PC-9 (cell line): Measurements from ENCODE around the gene ACP4. TPM values are rescaled to one million over a fixed set of nuclear protein-coding genes. Genes with fewer than 3 reads are reported as not detected.

Experiments used
- BruUV-seq: library from RNA; stranded (reverse); fragments of 400-500 nt; replicated peaks from 2 replicates; lab custom pipeline; 2021; lab: Mats Ljungman, UMichigan
- CTCF ChIA-PET: fragments of 300-600 bp; sonication (Branson Sonifier 250); formaldehyde crosslinking; loops from one replicate; lab custom pipeline; 2022; ENCODE audit warnings: antibody characterized with exemption; lab: Charles Lee
- POLR2A ChIA-PET: fragments of 300-600 bp; sonication (Branson Sonifier 250); formaldehyde crosslinking; loops from one replicate; lab custom pipeline; 2022; ENCODE audit warnings: antibody characterized with exemption; ENCODE audit not compliant: unreplicated experiment; lab: Charles Lee
- DNase-seq, 2 experiments: peaks; one replicate each; pipeline versions ENCODE4 v3.0.0 to v3.0.0-alpha.2; 2015 to 2022; ENCODE audit warnings: mixed read lengths in 1 of 2
- H2AFZ ChIP-seq: fragments of 200-600 bp; sonication (generic); 2 replicates; pipeline ENCODE4 v1.8.1; 2017; ENCODE audit warnings: antibody characterized with exemption
- H3F3A ChIP-seq: fragments of 200-600 bp; sonication (generic); 2 replicates; pipeline ENCODE4 v1.8.1; 2017; ENCODE audit warnings: antibody characterized with exemption, mild to moderate bottlenecking, low read depth; ENCODE audit not compliant: insufficient read depth
- H3K27ac ChIP-seq: fragments of 200-600 bp; sonication (generic); 2 replicates; pipeline ENCODE4 v1.6.1; 2016; ENCODE audit warnings: mixed run types
- H3K27me3 ChIP-seq: fragments of 200-600 bp; sonication (generic); 2 replicates; pipeline ENCODE4 v1.6.1; 2016; ENCODE audit warnings: low read depth, mixed run types; ENCODE audit not compliant: insufficient read depth
- H3K36me3 ChIP-seq: fragments of 200-600 bp; sonication (generic); 2 replicates; pipeline ENCODE4 v1.6.1; 2016; ENCODE audit warnings: low read depth, mixed run types
- H3K4me1 ChIP-seq: fragments of 200-600 bp; sonication (generic); replicated peaks from 2 replicates; pipeline ENCODE4 v1.6.1; 2016; ENCODE audit warnings: mixed run types; ENCODE audit not compliant: insufficient read depth
- H3K4me2 ChIP-seq: fragments of 200-600 bp; sonication (generic); 2 replicates; pipeline ENCODE4 v1.6.1; 2017; ENCODE audit warnings: mixed run types
- H3K4me3 ChIP-seq: fragments of 200-600 bp; sonication (generic); 2 replicates; pipeline ENCODE4 v1.6.1; 2016; ENCODE audit warnings: mixed run types
- H3K79me2 ChIP-seq: fragments of 200-600 bp; sonication (generic); 2 replicates; pipeline ENCODE4 v1.6.1; 2017; ENCODE audit warnings: low read depth, mixed run types
- H3K9me2 ChIP-seq: fragments of 200-600 bp; sonication (generic); 2 replicates; pipeline ENCODE4 v1.8.1; 2017; ENCODE audit warnings: mild to moderate bottlenecking; ENCODE audit not compliant: insufficient read depth
- H3K9me3 ChIP-seq: fragments of 200-600 bp; sonication (generic); 2 replicates; pipeline ENCODE4 v1.8.1; 2016; ENCODE audit warnings: low read depth; ENCODE audit not compliant: insufficient read depth
- H4K20me1 ChIP-seq: fragments of 200-600 bp; sonication (generic); 2 replicates; pipeline ENCODE4 v1.8.1; 2017; ENCODE audit not compliant: insufficient read depth
- EZH2 ChIP-seq: fragments of 200-600 bp; sonication (generic); IDR thresholded peaks from 2 replicates; pipeline ENCODE4 v1.8.0; 2017; ENCODE audit warnings: antibody characterized with exemption, low read depth
- intact Hi-C: fragments of 100-400 bp; cut with micrococcal nuclease; formaldehyde crosslinking; loops from one replicate; pipeline ENCODE4 v1.10.0; 2022; ENCODE audit not compliant: unreplicated experiment
- total RNA-seq: library from RNA; stranded (reverse); gene quantifications from 2 replicates; pipeline ENCODE4 v1.2.3, GENCODE V29; 2021
- TF ChIP-seq, protein P1 (sequence below): fragments of 200-600 bp; sonication (generic); conservative IDR thresholded peaks from 2 replicates; pipeline ENCODE4 v1.6.1; 2017; ENCODE audit warnings: mixed run types, antibody characterized with exemption, mild to moderate bottlenecking, moderate library complexity

Gene ACP4
- total RNA-seq, 1 experiment from 2014 or later: not detected

DNA sequence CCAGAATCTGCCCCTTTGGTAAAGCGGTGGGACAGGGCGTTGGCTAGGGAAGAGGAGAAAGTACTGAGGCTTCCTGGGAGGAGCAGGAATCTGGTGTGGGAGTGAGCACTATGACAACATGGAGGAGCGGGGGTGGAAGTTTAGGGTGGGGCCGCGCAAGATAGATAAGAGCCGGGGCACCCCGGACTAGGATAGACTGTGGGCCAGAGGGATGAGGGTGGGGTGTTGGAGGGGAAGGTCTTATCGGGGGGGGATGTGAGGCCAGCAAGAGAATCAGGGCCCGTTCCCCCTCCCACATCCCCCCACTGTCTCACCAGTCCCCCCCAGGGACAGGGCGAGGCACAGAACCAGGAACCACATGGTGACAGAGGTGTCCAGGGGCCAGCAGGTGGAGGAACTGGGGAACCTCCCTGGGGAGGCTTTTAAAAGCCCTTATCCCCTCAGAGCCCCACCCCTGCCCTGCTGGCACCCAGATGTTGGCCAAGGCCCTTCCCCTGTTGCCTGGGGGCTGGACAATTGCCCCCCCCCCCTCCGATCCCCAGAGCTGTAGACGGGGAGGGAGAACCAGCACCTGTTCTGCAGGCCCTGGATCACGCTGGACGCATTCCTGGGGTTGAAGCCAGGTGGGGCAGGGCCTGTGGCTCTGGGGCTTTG lies 33.3 kb downstream of the ACP4 start, which contains the start of gene KLK1:
Gene KLK1, minus strand, starts transcription at position 399 of the 654 bp plus-strand sequence. Its CDS starts 39 bp downstream, at position 360.
- Histone ChIP-seq H3K4me1 (no peaks in the 10 kb centered on the region), H3K9me2 (no peaks in the 10 kb centered on the region), H3F3A (no peaks in the 10 kb centered on the region), H3K9me3 (no peaks in the 10 kb centered on the region), H3K79me2 (no peaks in the 10 kb centered on the region), H4K20me1 (no peaks in the 10 kb centered on the region), H3K4me3 (no peak within 1 kb of the TSS), H3K27ac (no peak within 1 kb of the TSS), H3K4me2 (no peak within 1 kb of the TSS), H3K36me3 (no peaks in the 10 kb centered on the region), H2AFZ (no peak within 1 kb of the TSS), H3K27me3 (peaks cover 99% of the 10 kb centered on the region)
- BruUV-seq: no TSS peak
- DNase-seq: peak in 1 of 2 experiments; percentile 25
- no peak for TF ChIP-seq EZH2
- TF ChIP-seq, protein P1, sequence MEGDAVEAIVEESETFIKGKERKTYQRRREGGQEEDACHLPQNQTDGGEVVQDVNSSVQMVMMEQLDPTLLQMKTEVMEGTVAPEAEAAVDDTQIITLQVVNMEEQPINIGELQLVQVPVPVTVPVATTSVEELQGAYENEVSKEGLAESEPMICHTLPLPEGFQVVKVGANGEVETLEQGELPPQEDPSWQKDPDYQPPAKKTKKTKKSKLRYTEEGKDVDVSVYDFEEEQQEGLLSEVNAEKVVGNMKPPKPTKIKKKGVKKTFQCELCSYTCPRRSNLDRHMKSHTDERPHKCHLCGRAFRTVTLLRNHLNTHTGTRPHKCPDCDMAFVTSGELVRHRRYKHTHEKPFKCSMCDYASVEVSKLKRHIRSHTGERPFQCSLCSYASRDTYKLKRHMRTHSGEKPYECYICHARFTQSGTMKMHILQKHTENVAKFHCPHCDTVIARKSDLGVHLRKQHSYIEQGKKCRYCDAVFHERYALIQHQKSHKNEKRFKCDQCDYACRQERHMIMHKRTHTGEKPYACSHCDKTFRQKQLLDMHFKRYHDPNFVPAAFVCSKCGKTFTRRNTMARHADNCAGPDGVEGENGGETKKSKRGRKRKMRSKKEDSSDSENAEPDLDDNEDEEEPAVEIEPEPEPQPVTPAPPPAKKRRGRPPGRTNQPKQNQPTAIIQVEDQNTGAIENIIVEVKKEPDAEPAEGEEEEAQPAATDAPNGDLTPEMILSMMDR: no peak
- intact Hi-C loops: no loop called here
- ChIA-PET CTCF (no interaction called here), POLR2A (interaction anchor here (0.6 kb wide), 1 partner anchor 133 kb away, joined by 4 read pairs; no protein-coding TSS in a partner anchor)

DNA sequence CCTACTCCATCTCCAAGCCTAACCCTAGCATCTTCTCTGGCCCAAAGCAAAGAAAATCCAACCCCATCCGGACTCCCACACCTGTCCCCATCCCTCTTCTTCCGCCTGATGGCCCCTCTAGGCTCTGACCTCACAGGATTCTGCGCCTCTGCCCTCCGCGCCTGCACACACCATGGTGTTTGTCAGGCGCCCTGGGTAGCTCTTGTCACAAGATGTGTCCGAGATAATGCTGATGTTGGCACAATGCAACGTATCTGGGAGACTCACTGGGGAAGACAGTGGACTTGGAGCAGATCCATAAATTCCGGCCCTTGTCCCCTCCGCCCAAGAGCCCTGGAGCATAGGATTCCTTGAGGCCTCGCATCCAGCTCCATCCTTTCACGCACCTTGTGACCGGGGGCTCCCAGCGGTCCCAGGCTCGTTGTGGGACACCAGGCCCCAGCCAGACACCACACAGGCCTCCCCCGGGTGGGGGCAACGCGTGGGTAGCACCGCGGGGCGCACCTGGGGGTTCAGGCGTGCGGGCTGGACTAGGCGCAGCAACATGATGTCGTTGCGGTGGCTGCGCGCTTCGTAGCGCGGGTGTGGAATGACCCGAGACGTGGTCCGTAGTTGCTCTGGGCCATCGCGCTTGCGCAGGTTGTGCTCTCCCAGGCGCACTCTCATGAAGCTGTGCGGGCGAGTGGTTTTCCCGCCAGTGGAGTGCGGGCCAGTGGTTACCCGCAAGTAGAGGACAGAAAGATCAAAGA lies 36.5 kb downstream of the ACP4 start:
- Histone ChIP-seq H3K9me2 (no peaks in the 10 kb centered on the region), H2AFZ (no peak overlapping the region), H3K36me3 (no peaks in the 10 kb centered on the region), H3K9me3 (no peaks in the 10 kb centered on the region), H3K27ac (no peak overlapping the region), H3K4me3 (no peak overlapping the region), H3K4me2 (no peak overlapping the region), H3K27me3 (peaks cover 79% of the 10 kb centered on the region), H4K20me1 (no peaks in the 10 kb centered on the region), H3K4me1 (0 out of 2 replicates have a peak, but pooled peaks cover 7% of the 10 kb centered on the region), H3K79me2 (no peaks in the 10 kb centered on the region), H3F3A (no peaks in the 10 kb centered on the region)
- no peak for DNase-seq
- no TSS peak for BruUV-seq
- ChIA-PET CTCF (no interaction called here), POLR2A (no interaction called here)
- intact Hi-C loops: no loop called here
- no peak for TF ChIP-seq EZH2
- TF ChIP-seq, protein P1: no peak

DNA sequence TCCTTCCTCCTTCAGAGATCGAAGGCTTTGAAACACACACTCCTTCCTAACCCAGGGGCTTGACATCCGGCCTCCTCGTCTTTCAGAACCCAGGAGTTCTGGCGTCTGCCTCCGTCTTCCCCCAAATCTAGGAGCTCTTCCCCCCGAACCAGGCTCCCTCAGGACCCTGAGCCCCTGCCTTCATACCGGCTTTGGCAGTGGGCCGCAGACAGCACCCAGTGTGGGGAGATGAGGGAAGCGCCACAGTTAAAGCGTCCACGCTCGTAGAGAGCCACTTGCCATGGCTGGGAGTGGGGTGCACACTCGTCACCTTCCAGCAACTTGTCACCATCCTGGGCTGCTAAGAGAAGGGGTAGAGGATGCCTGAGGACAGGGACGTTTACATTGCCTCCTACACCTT lies 37.3 kb downstream of the ACP4 start:
- Histone ChIP-seq H3K9me3 (no peaks in the 10 kb centered on the region), H3K4me1 (0 out of 2 replicates have a peak, but pooled peaks cover 7% of the 10 kb centered on the region), H3K79me2 (no peaks in the 10 kb centered on the region), H3K9me2 (no peaks in the 10 kb centered on the region), H3F3A (no peaks in the 10 kb centered on the region), H3K36me3 (no peaks in the 10 kb centered on the region), H2AFZ (no peak overlapping the region), H3K4me3 (no peak overlapping the region), H4K20me1 (no peaks in the 10 kb centered on the region), H3K27me3 (peaks cover 77% of the 10 kb centered on the region), H3K4me2 (no peak overlapping the region), H3K27ac (no peak overlapping the region)
- TF ChIP-seq, protein P1: no peak
- TF ChIP-seq EZH2: no peak
- CTCF ChIA-PET: no interaction called here
- intact Hi-C loops: no loop called here
- BruUV-seq: no TSS peak
- POLR2A ChIA-PET: no interaction called here
- DNase-seq: no peak
